NOMO-1 treated with DMSO at 0.1 percent for 48 hours (cell line): ENCODE results near the gene ATF4.

Experiments
- DNase-seq: peaks from one replicate; lab custom pipeline; 2025; ENCODE audit not compliant: unreplicated experiment; lab: John Stamatoyannopoulos, UW

ATF4 gene

GRCh38 chr22:39556970-39557841, 36.8 kb downstream of the ATF4 start:
- DNase-seq, result no peak

GRCh38 chr22:39558254-39558727, 37.9 kb downstream of the ATF4 start:
- DNase-seq, result no peak

DNA sequence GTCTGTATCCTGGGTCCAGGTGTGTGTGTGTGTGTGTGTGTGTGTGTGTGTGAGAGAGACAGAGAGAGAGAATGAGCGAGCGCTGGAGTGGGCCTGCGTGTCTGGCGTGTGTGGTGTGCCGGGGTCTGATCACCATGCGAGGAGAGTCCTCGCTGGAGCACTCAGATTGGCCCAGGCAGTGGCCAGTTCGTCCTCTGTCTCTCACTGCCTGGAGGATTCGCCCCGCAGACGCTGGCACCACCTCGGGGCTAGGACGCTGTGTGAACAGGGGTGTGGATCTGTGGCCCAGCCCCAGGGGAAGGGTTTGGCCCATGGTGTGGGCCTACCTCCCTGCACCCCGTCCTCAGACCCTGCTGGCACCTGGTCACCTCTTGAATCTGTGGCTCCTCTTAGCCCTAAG, 38.6 kb downstream of the ATF4 start:
- no peak for DNase-seq

GRCh38 chr22:39559456-39560105, 39.2 kb downstream of the ATF4 start:
- DNase-seq, result no peak

DNA sequence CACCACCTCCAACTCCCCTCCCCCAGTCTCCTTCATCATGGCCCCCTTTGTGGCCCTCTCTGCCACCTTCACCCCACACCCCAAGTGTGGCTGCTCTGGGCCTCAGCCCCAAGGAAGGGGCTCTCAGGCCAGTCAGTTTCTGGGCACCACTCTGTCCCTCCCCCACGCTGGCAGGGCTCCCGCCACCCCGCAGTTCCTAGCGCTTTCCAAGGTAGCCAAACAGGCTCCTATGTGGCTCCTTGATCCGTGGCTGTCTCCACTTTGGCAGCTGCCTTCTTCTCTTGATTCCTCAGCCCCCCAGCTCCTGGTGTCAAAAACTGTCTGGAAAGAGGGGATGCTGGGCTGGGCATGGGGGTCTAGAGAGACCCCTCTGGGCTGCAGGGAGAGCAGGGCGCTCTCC, 39.8 kb downstream of the ATF4 start:
- DNase-seq, result no peak

DNA sequence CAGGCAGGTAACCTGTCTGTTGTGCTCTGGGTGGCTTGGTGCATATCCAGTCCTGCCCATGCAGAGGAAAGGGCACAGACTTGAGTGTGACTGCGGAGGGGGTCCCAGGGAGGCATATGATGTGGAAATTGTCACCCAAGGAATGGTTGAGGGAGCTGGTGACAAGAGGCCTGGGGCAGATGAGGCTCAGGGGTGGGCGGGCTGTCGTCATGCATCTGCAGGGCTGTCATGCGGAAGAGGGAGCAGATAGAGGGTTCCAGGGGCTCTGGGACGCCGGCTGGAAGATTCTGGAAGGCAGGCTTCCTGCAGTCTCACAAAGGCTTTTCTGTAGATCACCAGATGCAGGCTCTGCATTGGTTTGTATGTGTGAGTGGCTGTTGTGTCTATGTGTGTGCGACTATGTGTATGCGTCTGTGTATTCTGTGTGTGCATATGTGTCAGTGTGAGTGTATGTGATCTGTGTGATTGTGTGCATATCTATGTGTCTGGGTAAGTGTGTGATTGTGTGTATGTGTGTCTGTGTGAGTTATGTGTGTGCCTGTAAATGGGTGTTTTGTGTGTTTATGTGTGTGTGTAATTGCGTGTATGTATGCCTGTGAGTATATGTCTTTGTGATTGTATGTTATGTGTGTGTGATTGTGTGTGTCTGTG, 42.6 kb downstream of the ATF4 start:
- no peak for DNase-seq

GRCh38 chr22:39563571-39564428, 43.4 kb downstream of the ATF4 start:
- DNase-seq, result no peak

DNA sequence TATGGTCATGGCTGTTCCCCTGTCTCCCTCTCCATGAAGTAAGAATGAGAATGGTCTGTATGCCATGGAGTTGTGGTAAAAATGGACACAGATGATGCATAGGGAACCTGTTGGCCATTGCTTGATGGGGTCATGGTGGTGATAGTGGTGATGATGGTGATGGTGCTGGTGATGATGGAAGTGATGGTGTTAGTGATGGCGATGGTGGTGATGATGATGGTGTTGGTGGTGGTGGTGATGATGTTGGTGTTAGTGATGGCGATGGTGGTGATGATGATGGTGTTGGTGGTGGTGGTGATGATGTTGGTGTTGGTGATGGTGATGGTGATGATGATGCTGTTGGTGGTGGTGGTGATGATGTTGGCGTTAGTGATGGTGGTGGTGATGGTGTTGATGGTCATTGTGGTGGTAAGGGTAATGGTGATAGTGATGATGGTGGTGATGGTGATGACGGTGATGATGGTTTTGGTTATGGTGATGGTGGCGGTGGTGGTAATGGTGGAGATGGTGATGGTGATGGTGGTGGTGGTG, 45.1 kb downstream of the ATF4 start:
- DNase-seq, result no peak

- DNase-seq, result no peak
Observed at GRCh38 chr22:39567135-39567946, 47.0 kb downstream of the ATF4 start.

DNA sequence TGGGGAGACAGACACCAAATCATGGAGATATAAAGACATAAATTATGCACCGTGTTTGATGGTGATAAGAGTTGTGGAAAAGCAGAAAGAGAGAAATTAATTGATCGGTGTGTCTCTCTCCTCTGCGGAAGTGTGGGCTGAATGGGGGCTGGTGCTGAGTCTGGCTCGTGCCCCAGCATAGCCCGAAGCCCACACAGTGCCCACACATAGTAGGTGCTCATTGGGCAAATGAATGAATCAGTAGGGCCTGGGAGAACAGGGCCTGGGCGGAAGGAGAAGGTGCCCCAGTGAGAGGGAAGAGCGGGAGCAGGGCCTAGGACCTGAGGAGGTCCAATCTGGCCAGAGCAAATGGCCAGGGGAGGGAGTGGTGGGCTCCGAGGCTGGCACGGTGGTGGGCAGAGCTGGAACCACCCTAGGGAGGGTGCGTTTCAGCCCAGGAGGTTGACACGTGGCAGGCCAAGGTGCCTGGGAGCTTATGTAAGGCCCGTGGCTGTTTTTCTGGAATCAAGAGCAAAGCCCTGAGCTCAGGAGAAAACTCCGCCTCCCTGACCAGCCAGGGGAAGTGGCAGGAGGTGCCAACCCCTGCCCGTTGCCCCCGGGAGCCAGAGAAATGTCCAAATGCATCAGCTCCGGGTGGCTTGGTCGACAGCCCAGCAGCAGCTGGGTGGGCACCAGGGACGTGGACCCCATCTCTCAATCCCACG, 48.1 kb downstream of the ATF4 start:
- DNase-seq, result no peak

GRCh38 chr22:39569066-39569465, 48.7 kb downstream of the ATF4 start:
- no peak for DNase-seq

DNA sequence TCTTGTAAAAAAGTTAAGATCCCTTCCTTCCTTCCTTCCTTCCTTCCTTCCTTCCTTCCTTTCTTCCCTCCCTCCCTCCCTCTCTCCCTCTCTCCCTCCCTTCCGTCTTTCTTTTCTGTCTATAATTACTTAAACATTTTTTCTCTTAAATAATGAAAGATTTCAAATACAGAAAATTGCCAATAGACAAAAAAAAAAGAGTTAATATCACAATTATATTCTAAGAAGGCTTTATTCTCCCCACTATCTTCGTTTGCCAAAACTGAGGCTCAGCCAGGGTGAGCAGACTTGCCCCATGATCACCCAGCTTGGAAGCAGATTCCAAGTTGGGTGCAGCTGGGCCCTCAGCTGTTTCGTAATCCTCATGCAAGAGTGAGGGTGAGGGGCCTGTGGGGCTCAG, 49.9 kb downstream of the ATF4 start:
- no peak for DNase-seq

DNA sequence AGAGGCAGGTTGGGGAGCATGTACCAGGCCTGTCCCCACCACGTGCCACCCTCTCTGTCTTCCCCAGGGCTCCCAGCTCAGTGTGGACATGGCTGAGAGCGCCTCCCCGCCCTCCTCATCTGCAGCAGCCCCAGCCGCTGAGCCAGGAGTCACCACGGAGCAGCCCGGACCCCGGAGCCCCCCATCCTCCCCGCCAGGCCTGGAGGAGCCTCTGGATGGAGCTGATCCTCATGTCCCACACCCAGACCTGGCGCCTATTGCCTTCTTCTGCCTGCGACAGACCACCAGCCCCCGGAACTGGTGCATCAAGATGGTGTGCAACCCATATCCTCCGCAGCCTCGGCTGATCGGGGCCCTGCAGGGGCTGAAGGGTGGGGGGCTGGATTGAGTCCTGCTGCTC, 50.3 kb downstream of the ATF4 start, which contains the start of gene CACNA1I:
Gene CACNA1I, plus strand, starts transcription at position 89 of the 400 bp plus-strand sequence. Its CDS starts 0 bp downstream, at position 89.
- no peak for DNase-seq

- DNase-seq, result no peak
Observed at GRCh38 chr22:39571538-39571937, 51.2 kb downstream of the ATF4 start.
